HepG2 (cell line): Measurements from ENCODE around the gene STAT5A. TPM values are rescaled to one million over a fixed set of nuclear protein-coding genes. Genes with fewer than 3 reads are reported as not detected.

Source experiments
- HMG20A ChIP-seq: IDR thresholded peaks from 2 replicates; pipeline ENCODE4 v1.6.1; 2016; ENCODE audit warnings: borderline replicate concordance
- HNRNPH1 ChIP-seq: fragments of 200-400 bp; formaldehyde crosslinking; optimal IDR thresholded peaks from 2 replicates; pipeline ENCODE3; 2017; ENCODE audit warnings: mild to moderate bottlenecking, low read depth, low read length
- PITX1 ChIP-seq: sonication (generic); formaldehyde crosslinking; IDR thresholded peaks from 2 replicates; pipeline ENCODE4 v1.5.1; 2020; ENCODE audit warnings: mild to moderate bottlenecking, missing genetic modification reagents
- PLRG1 ChIP-seq: fragments of 450-650 bp; conservative IDR thresholded peaks from 2 replicates; pipeline ENCODE4 v1.6.1; 2016
- RBM39 ChIP-seq: fragments of 200-400 bp; formaldehyde crosslinking; IDR thresholded peaks from one replicate; pipeline ENCODE4 v1.6.1; 2018; ENCODE audit warnings: antibody characterized with exemption, mild to moderate bottlenecking, low read depth, low read length; ENCODE audit not compliant: poor library complexity, severe bottlenecking
- RORA ChIP-seq: sonication (generic); formaldehyde crosslinking; IDR thresholded peaks from 2 replicates; pipeline ENCODE4 v1.5.0; 2020; ENCODE audit warnings: mild to moderate bottlenecking, missing genetic modification reagents, moderate library complexity
- SETDB1 ChIP-seq: sonication (generic); formaldehyde crosslinking; IDR thresholded peaks from 2 replicates; pipeline ENCODE4 v1.5.1; 2020; ENCODE audit warnings: missing genetic modification reagents, mild to moderate bottlenecking, borderline replicate concordance
- SKI ChIP-seq: fragments of 450-650 bp; IDR thresholded peaks from one replicate; pipeline ENCODE4 v1.6.1; 2018; ENCODE audit warnings: mild to moderate bottlenecking; ENCODE audit not compliant: partially characterized antibody
- SMARCE1 ChIP-seq: fragments of 450-650 bp; IDR thresholded peaks from 2 replicates; pipeline ENCODE4 v1.6.1; 2017; ENCODE audit warnings: borderline replicate concordance
- YY1 ChIP-seq: IDR thresholded peaks from 2 replicates; pipeline ENCODE4 v1.6.1; 2011; ENCODE audit warnings: low read length, low read depth, moderate library complexity, mild to moderate bottlenecking; ENCODE audit not compliant: insufficient read depth, insufficient replicate concordance
- ZNF124 ChIP-seq: sonication (generic); formaldehyde crosslinking; IDR thresholded peaks from 2 replicates; pipeline ENCODE4 v1.4.0; 2020; ENCODE audit warnings: missing genetic modification reagents
- ZNF329 ChIP-seq: sonication (generic); formaldehyde crosslinking; IDR thresholded peaks from 2 replicates; pipeline ENCODE4 v1.9.0; 2021; ENCODE audit warnings: low read depth, mild to moderate bottlenecking, missing genetic modification reagents
- ZNF335 ChIP-seq: sonication (generic); formaldehyde crosslinking; IDR thresholded peaks from 2 replicates; pipeline ENCODE4 v1.4.0; 2020; ENCODE audit warnings: missing genetic modification reagents
- ZNF44 ChIP-seq: sonication (generic); formaldehyde crosslinking; IDR thresholded peaks from 2 replicates; pipeline ENCODE4 v1.5.1; 2020; ENCODE audit warnings: mild to moderate bottlenecking, missing genetic modification reagents
- ZNF816 ChIP-seq: sonication (generic); formaldehyde crosslinking; IDR thresholded peaks from 2 replicates; pipeline ENCODE4 v1.8.0; 2022; ENCODE audit warnings: missing genetic modification reagents, mild to moderate bottlenecking, borderline replicate concordance
- ZSCAN31 ChIP-seq: sonication (generic); formaldehyde crosslinking; IDR thresholded peaks from 2 replicates; pipeline ENCODE4 v1.5.0; 2020; ENCODE audit warnings: low read depth, mild to moderate bottlenecking, missing genetic modification reagents
- polyA plus RNA-seq, 8 experiments: library from polyadenylated mRNA; depleted of rRNA in 3 of 8; stranded (reverse) in 7 of 8; unstranded in 1 of 8; fragments of >200 nt; fragmentation: Illumina TruSeq in 4 of 8; extraction: Trizol in 4 of 8; gene quantifications; 2 replicates each; pipeline versions ENCODE4 v1.2.1 to v1.2.3, GENCODE V29; 2011 to 2016; ENCODE audit warnings: low read depth in 4 of 8, missing spikeins in 1 of 8, mixed read lengths in 1 of 8; ENCODE audit not compliant: insufficient read depth in 1 of 8
- total RNA-seq, 5 experiments: library from RNA; depleted of rRNA; stranded (reverse); fragments of >200 nt; fragmentation: Illumina TruSeq; extraction: Trizol; gene quantifications; 2 replicates each; pipeline ENCODE4 v1.2.3, GENCODE V29; 2016; ENCODE audit warnings: low read depth in 1 of 5
- TF ChIP-seq, protein P1 (sequence below): sonication (generic); formaldehyde crosslinking; IDR thresholded peaks from 2 replicates; pipeline ENCODE4 v1.8.0; 2023; ENCODE audit warnings: mild to moderate bottlenecking, missing genetic modification reagents
- TF ChIP-seq, protein P2 (sequence below): IDR thresholded peaks from 2 replicates; pipeline ENCODE4 v1.6.1; 2012; ENCODE audit warnings: low read length, improper control_type of control experiment
- TF ChIP-seq, protein P3 (sequence below): sonication (generic); formaldehyde crosslinking; IDR thresholded peaks from 2 replicates; pipeline ENCODE4 v1.9.0; 2022; ENCODE audit warnings: missing genetic modification reagents, mild to moderate bottlenecking, borderline replicate concordance
- TF ChIP-seq, protein P4 (sequence below): sonication (generic); formaldehyde crosslinking; IDR thresholded peaks from 2 replicates; pipeline ENCODE4 v1.5.0; 2020; ENCODE audit warnings: missing genetic modification reagents
- TF ChIP-seq, protein P5 (sequence below): sonication (generic); formaldehyde crosslinking; IDR thresholded peaks from 2 replicates; pipeline ENCODE4 v1.8.0; 2022; ENCODE audit warnings: mild to moderate bottlenecking, missing genetic modification reagents

Gene STAT5A
- total and polyA plus RNA-seq, 2 of the 13 experiments (the other 11 are each of a cell fraction or from before 2014, with no cell fraction given), result 1.4 to 4.1 TPM

DNA sequence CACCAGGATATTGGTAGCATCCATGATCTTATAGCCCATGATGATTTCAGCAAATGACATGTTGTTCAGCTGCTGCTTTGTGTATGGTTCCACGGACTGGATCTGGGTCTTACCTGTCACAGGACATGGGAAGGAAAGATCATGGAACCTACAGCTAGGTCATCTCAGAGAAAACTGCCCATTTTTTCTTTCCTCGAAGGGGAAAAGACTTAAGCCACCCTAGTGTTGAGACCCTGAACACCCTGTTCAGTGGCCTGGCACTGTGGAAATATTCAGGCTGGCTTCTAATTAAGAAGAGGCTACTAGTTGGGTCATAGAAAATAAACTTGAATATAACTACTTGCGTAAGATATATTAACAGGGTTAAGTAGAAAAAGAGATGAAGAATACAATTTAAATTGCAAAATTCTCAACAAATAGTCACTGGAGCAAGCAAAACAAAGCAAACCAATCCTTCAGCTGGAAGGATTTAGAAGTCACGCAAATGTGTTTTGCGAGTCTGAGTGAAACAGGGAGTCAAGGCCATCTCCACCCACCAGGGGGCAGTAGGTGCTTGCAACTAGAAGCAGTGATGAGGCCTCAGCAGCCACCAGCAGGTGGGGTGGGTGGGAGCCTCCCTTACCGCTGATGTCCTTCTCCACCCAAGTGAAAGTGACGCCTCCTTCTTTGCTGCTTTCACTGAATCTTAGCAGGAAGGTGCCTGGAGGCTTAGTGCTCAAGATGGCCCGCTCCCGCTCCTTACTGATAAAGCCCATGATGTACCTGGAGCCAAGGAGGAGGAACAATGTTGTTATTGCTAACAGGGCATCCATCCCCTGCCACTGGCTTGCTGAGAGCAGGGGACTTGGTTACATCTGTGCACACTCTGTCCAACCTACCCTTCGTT is 34.3 kb downstream of the STAT5A start (continued):
- TF ChIP-seq SMARCE1, result no peak
- TF ChIP-seq SKI, result no peak
- TF ChIP-seq, protein P1, sequence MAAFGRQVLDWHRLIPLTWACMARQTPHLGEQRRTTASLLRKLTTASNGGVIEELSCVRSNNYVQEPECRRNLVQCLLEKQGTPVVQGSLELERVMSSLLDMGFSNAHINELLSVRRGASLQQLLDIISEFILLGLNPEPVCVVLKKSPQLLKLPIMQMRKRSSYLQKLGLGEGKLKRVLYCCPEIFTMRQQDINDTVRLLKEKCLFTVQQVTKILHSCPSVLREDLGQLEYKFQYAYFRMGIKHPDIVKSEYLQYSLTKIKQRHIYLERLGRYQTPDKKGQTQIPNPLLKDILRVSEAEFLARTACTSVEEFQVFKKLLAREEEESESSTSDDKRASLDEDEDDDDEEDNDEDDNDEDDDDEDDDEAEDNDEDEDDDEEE (CRISPR knock-in tag), result no peak
- TF ChIP-seq RBM39, result no peak
- TF ChIP-seq, protein P2, sequence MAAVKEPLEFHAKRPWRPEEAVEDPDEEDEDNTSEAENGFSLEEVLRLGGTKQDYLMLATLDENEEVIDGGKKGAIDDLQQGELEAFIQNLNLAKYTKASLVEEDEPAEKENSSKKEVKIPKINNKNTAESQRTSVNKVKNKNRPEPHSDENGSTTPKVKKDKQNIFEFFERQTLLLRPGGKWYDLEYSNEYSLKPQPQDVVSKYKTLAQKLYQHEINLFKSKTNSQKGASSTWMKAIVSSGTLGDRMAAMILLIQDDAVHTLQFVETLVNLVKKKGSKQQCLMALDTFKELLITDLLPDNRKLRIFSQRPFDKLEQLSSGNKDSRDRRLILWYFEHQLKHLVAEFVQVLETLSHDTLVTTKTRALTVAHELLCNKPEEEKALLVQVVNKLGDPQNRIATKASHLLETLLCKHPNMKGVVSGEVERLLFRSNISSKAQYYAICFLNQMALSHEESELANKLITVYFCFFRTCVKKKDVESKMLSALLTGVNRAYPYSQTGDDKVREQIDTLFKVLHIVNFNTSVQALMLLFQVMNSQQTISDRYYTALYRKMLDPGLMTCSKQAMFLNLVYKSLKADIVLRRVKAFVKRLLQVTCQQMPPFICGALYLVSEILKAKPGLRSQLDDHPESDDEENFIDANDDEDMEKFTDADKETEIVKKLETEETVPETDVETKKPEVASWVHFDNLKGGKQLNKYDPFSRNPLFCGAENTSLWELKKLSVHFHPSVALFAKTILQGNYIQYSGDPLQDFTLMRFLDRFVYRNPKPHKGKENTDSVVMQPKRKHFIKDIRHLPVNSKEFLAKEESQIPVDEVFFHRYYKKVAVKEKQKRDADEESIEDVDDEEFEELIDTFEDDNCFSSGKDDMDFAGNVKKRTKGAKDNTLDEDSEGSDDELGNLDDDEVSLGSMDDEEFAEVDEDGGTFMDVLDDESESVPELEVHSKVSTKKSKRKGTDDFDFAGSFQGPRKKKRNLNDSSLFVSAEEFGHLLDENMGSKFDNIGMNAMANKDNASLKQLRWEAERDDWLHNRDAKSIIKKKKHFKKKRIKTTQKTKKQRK, result no peak
- TF ChIP-seq, protein P3, sequence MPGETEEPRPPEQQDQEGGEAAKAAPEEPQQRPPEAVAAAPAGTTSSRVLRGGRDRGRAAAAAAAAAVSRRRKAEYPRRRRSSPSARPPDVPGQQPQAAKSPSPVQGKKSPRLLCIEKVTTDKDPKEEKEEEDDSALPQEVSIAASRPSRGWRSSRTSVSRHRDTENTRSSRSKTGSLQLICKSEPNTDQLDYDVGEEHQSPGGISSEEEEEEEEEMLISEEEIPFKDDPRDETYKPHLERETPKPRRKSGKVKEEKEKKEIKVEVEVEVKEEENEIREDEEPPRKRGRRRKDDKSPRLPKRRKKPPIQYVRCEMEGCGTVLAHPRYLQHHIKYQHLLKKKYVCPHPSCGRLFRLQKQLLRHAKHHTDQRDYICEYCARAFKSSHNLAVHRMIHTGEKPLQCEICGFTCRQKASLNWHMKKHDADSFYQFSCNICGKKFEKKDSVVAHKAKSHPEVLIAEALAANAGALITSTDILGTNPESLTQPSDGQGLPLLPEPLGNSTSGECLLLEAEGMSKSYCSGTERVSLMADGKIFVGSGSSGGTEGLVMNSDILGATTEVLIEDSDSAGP (CRISPR knock-in tag), result peak; percentile 56
- TF ChIP-seq, protein P4, sequence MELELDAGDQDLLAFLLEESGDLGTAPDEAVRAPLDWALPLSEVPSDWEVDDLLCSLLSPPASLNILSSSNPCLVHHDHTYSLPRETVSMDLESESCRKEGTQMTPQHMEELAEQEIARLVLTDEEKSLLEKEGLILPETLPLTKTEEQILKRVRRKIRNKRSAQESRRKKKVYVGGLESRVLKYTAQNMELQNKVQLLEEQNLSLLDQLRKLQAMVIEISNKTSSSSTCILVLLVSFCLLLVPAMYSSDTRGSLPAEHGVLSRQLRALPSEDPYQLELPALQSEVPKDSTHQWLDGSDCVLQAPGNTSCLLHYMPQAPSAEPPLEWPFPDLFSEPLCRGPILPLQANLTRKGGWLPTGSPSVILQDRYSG, result no peak
- TF ChIP-seq, protein P5, sequence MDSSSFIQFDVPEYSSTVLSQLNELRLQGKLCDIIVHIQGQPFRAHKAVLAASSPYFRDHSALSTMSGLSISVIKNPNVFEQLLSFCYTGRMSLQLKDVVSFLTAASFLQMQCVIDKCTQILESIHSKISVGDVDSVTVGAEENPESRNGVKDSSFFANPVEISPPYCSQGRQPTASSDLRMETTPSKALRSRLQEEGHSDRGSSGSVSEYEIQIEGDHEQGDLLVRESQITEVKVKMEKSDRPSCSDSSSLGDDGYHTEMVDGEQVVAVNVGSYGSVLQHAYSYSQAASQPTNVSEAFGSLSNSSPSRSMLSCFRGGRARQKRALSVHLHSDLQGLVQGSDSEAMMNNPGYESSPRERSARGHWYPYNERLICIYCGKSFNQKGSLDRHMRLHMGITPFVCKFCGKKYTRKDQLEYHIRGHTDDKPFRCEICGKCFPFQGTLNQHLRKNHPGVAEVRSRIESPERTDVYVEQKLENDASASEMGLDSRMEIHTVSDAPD, result 0 out of 2 replicates have a peak, but pooled peaks have one; percentile 13
- no peak for TF ChIP-seq SETDB1 (CRISPR knock-in tag)
- no peak for TF ChIP-seq PLRG1
- TF ChIP-seq ZSCAN31 (CRISPR knock-in tag), result no peak
- TF ChIP-seq ZNF335 (CRISPR knock-in tag), result 0 out of 2 replicates have a peak, but pooled peaks have one; percentile 55
- peak; percentile 94 for TF ChIP-seq ZNF124 (CRISPR knock-in tag)
- TF ChIP-seq ZNF329 (CRISPR knock-in tag), result no peak
- TF ChIP-seq ZNF44 (CRISPR knock-in tag), result no peak
- TF ChIP-seq HMG20A (CRISPR knock-in tag), result peak; percentile 23; the same call in 1 of the 2 replicates
- no peak for TF ChIP-seq HNRNPH1
- TF ChIP-seq ZNF816 (CRISPR knock-in tag), result no peak
- 0 out of 2 replicates have a peak, but pooled peaks have one; percentile 20 for TF ChIP-seq PITX1 (CRISPR knock-in tag)
- TF ChIP-seq RORA, result no peak
- TF ChIP-seq YY1, result peak; percentile 75
